ENCODE data around the gene ABCA1. TPM values are rescaled to one million over a fixed set of nuclear protein-coding genes. Genes with fewer than 3 reads are reported as not detected.

The ABCA1 gene
- total and polyA plus RNA-seq, 2 of the 13 experiments (the other 11 are each of a cell fraction or from before 2014, with no cell fraction given) = 26.8 to 63.8 TPM

DNA sequence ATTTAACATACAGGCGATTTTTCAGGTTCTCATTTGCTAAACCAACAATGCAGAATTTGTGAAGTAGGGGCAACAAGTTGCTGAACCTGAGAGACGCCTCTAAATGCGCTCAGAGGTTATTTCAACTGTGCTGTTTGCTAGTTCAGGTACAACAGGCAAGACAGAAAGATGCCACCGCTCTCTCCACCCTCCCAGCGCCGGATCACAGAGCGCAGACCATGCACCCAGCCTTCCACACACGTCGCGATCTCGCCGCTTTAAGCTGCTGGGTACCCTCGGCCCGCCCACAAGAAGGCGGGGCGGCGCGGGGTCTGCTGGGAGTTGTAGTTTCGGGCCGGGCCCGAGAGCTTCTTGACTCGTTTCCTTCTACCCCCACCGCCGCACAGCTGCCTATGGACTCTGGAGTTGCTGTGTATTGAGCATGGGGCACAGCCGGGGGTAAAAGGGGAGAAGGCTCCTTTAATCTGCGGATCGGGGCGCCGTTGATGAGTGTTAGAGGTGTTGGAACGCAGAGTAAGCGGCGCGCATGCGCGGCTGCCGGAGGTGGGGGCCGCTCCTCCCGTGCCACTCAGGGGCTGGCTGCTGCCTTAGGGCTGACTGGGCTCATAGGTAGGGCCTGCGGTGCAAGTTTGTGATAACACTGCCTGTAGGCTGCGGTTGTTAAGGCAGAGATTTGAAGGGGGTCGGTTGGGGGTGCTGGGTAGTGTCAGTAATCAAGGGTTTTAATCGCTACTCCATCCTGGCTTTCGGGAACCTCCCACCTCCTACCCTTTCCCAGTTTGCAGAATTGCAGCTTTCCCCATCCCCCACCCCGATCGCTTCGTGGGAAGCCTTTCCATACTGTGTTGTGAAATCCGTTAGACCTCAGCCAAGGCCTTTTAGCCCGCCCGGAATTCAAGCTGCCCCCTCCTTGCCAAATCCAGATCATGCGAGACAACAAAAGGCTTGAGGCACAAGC, 40.3 kb upstream of the ABCA1 start (continued):
- TF ChIP-seq, protein P1, sequence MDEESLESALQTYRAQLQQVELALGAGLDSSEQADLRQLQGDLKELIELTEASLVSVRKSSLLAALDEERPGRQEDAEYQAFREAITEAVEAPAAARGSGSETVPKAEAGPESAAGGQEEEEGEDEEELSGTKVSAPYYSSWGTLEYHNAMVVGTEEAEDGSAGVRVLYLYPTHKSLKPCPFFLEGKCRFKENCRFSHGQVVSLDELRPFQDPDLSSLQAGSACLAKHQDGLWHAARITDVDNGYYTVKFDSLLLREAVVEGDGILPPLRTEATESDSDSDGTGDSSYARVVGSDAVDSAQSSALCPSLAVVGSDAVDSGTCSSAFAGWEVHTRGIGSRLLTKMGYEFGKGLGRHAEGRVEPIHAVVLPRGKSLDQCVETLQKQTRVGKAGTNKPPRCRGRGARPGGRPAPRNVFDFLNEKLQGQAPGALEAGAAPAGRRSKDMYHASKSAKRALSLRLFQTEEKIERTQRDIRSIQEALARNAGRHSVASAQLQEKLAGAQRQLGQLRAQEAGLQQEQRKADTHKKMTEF (CRISPR knock-in tag; IDR thresholded peaks at IDR 0.05) = peak; percentile 49; the same call in 1 of the 2 replicates
- no peak for TF ChIP-seq BRD4 (CRISPR knock-in tag; IDR thresholded peaks at IDR 0.05)
- no peak for TF ChIP-seq MZF1 (CRISPR knock-in tag; IDR thresholded peaks at IDR 0.05; ENCODE audit: borderline replicate concordance)
- 0 out of 2 replicates have a peak, but pooled peaks have one; percentile 34 for TF ChIP-seq FOXA3 (CRISPR knock-in tag; IDR thresholded peaks at IDR 0.05)
- TF ChIP-seq, protein P2, sequence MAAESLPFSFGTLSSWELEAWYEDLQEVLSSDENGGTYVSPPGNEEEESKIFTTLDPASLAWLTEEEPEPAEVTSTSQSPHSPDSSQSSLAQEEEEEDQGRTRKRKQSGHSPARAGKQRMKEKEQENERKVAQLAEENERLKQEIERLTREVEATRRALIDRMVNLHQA (CRISPR knock-in tag; IDR thresholded peaks at IDR 0.05) = no peak
- no peak for TF ChIP-seq PHF20 (CRISPR knock-in tag; IDR thresholded peaks at IDR 0.05)
- TF ChIP-seq, protein P3, sequence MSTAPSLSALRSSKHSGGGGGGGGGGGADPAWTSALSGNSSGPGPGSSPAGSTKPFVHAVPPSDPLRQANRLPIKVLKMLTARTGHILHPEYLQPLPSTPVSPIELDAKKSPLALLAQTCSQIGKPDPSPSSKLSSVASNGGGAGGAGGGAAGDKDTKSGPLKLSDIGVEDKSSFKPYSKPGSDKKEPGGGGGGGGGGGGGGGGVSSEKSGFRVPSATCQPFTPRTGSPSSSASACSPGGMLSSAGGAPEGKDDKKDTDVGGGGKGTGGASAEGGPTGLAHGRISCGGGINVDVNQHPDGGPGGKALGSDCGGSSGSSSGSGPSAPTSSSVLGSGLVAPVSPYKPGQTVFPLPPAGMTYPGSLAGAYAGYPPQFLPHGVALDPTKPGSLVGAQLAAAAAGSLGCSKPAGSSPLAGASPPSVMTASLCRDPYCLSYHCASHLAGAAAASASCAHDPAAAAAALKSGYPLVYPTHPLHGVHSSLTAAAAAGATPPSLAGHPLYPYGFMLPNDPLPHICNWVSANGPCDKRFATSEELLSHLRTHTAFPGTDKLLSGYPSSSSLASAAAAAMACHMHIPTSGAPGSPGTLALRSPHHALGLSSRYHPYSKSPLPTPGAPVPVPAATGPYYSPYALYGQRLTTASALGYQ (CRISPR knock-in tag; IDR thresholded peaks at IDR 0.05) = no peak
- TF ChIP-seq, protein P4, sequence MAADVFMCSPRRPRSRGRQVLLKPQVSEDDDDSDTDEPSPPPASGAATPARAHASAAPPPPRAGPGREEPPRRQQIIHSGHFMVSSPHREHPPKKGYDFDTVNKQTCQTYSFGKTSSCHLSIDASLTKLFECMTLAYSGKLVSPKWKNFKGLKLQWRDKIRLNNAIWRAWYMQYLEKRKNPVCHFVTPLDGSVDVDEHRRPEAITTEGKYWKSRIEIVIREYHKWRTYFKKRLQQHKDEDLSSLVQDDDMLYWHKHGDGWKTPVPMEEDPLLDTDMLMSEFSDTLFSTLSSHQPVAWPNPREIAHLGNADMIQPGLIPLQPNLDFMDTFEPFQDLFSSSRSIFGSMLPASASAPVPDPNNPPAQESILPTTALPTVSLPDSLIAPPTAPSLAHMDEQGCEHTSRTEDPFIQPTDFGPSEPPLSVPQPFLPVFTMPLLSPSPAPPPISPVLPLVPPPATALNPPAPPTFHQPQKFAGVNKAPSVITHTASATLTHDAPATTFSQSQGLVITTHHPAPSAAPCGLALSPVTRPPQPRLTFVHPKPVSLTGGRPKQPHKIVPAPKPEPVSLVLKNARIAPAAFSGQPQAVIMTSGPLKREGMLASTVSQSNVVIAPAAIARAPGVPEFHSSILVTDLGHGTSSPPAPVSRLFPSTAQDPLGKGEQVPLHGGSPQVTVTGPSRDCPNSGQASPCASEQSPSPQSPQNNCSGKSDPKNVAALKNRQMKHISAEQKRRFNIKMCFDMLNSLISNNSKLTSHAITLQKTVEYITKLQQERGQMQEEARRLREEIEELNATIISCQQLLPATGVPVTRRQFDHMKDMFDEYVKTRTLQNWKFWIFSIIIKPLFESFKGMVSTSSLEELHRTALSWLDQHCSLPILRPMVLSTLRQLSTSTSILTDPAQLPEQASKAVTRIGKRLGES (CRISPR knock-in tag; IDR thresholded peaks at IDR 0.05; ENCODE audit: borderline replicate concordance) = no peak
- TF ChIP-seq SP1 (IDR thresholded peaks at IDR 0.05) = no peak
- TF ChIP-seq SP1 (CRISPR knock-in tag; IDR thresholded peaks at IDR 0.05) = peak; percentile 99
- peak; percentile 59; the same call in 1 of the 2 replicates for TF ChIP-seq KDM5B (CRISPR knock-in tag; IDR thresholded peaks at IDR 0.05; ENCODE audit: borderline replicate concordance)
- TF ChIP-seq, protein P5, sequence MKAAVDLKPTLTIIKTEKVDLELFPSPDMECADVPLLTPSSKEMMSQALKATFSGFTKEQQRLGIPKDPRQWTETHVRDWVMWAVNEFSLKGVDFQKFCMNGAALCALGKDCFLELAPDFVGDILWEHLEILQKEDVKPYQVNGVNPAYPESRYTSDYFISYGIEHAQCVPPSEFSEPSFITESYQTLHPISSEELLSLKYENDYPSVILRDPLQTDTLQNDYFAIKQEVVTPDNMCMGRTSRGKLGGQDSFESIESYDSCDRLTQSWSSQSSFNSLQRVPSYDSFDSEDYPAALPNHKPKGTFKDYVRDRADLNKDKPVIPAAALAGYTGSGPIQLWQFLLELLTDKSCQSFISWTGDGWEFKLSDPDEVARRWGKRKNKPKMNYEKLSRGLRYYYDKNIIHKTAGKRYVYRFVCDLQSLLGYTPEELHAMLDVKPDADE (CRISPR knock-in tag; IDR thresholded peaks at IDR 0.05) = no peak
- TF ChIP-seq ZNF552 (CRISPR knock-in tag; IDR thresholded peaks at IDR 0.05; ENCODE audit: borderline replicate concordance) = no peak
- TF ChIP-seq, protein P6, sequence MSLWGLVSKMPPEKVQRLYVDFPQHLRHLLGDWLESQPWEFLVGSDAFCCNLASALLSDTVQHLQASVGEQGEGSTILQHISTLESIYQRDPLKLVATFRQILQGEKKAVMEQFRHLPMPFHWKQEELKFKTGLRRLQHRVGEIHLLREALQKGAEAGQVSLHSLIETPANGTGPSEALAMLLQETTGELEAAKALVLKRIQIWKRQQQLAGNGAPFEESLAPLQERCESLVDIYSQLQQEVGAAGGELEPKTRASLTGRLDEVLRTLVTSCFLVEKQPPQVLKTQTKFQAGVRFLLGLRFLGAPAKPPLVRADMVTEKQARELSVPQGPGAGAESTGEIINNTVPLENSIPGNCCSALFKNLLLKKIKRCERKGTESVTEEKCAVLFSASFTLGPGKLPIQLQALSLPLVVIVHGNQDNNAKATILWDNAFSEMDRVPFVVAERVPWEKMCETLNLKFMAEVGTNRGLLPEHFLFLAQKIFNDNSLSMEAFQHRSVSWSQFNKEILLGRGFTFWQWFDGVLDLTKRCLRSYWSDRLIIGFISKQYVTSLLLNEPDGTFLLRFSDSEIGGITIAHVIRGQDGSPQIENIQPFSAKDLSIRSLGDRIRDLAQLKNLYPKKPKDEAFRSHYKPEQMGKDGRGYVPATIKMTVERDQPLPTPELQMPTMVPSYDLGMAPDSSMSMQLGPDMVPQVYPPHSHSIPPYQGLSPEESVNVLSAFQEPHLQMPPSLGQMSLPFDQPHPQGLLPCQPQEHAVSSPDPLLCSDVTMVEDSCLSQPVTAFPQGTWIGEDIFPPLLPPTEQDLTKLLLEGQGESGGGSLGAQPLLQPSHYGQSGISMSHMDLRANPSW (CRISPR knock-in tag; IDR thresholded peaks at IDR 0.05; ENCODE audit: borderline replicate concordance) = no peak
- no peak for TF ChIP-seq PHF5A (CRISPR knock-in tag; IDR thresholded peaks at IDR 0.05; ENCODE audit: low read depth, unreplicated experiment)
- TF ChIP-seq ZNF878 (CRISPR knock-in tag; IDR thresholded peaks at IDR 0.05) = no peak
- no peak for TF ChIP-seq SP2 (CRISPR knock-in tag; IDR thresholded peaks at IDR 0.05)
- TF ChIP-seq ZNF34 (CRISPR knock-in tag; IDR thresholded peaks at IDR 0.05; ENCODE audit: borderline replicate concordance) = 0 out of 2 replicates have a peak, but pooled peaks have one; percentile 43
